Measurements from ENCODE around the gene HMX2.
A peak's percentile ranks its signal among the peaks of the same experiment; 100 is the strongest.

HMX2 gene

GRCh38 chr10:123147635-123148413 is at the start of gene HMX2:
TSS of gene HMX2 (plus strand) at chr10:123148136. CDS start at chr10:123148379, 243 bp downstream.
- DNase-seq: no peak

GRCh38 chr10:123100030-123100762 is 47.7 kb upstream of the HMX2 start:
- no peak for DNase-seq

- no peak for DNase-seq
These were observed 46.1 kb upstream of the HMX2 start for GRCh38 chr10:123101872-123102271.

- DNase-seq: no peak
These were observed 45.3 kb upstream of the HMX2 start for GRCh38 chr10:123102673-123103072.

GRCh38 chr10:123103944-123104343 is 44.0 kb upstream of the HMX2 start:
- no peak for DNase-seq

GRCh38 chr10:123109466-123109865 is 38.5 kb upstream of the HMX2 start:
- no peak for DNase-seq

GRCh38 chr10:123117644-123118417 is 30.1 kb upstream of the HMX2 start:
- no peak for DNase-seq

- no peak for DNase-seq
These were observed 28.9 kb upstream of the HMX2 start for GRCh38 chr10:123119081-123119480.

GRCh38 chr10:123126246-123126645 is 21.7 kb upstream of the HMX2 start:
- no peak for DNase-seq

- DNase-seq: no peak
These were observed 18.2 kb upstream of the HMX2 start for GRCh38 chr10:123129618-123130271.

GRCh38 chr10:123132576-123133477 is 15.1 kb upstream of the HMX2 start:
- peak; percentile 84 for DNase-seq

- no peak for DNase-seq
These were observed 14.2 kb upstream of the HMX2 start for GRCh38 chr10:123133541-123134342.

- DNase-seq: no peak
These were observed 13.5 kb upstream of the HMX2 start for GRCh38 chr10:123134343-123134914.

- no peak for DNase-seq
These were observed 13.0 kb upstream of the HMX2 start for GRCh38 chr10:123134915-123135414.

GRCh38 chr10:123135415-123136141 is 12.4 kb upstream of the HMX2 start, which contains the start of gene HMX3:
TSS of gene HMX3 (plus strand) at chr10:123135970. CDS start at chr10:123136051, 81 bp downstream.
- DNase-seq: no peak

GRCh38 chr10:123136221-123136805 is 11.6 kb upstream of the HMX2 start:
- DNase-seq: no peak

GRCh38 chr10:123136806-123137642 is 10.9 kb upstream of the HMX2 start:
- DNase-seq: no peak

GRCh38 chr10:123139165-123139520 is 8.8 kb upstream of the HMX2 start:
- DNase-seq: no peak

Measured in hematopoietic multipotent progenitor cell treated with erythropoietin and hydrocortisone succinate and interleukin-3 and kit ligand, for 8 days (in vitro differentiated cells).